Endodermal cell (in vitro differentiated cells): Measurements from ENCODE around the gene DENND5B. TPM values are rescaled to one million over a fixed set of nuclear protein-coding genes. Genes with fewer than 3 reads are reported as not detected.

Experiments
- DNase-seq: peaks from one replicate; pipeline ENCODE4 v3.0.0-alpha.2; 2017
- H3K27ac ChIP-seq: 2 replicates; pipeline ENCODE4 v1.5.1; 2013; ENCODE audit warnings: mild to moderate bottlenecking, low read depth, low read length, moderate library complexity
- H3K27me3 ChIP-seq: 2 replicates; pipeline ENCODE4 v1.6.1; 2013; ENCODE audit warnings: mild to moderate bottlenecking, low read length, moderate library complexity; ENCODE audit not compliant: insufficient read depth, control insufficient read depth, poor library complexity, severe bottlenecking
- H3K36me3 ChIP-seq: 2 replicates; pipeline ENCODE4 v1.7.0; 2013; ENCODE audit warnings: mild to moderate bottlenecking, low read length, moderate library complexity; ENCODE audit not compliant: control insufficient read depth, insufficient read depth
- H3K4me1 ChIP-seq: one replicate; pipeline ENCODE4 v1.7.0; 2013; ENCODE audit warnings: low read length; ENCODE audit not compliant: control insufficient read depth, insufficient read depth
- H3K4me3 ChIP-seq: 2 replicates; pipeline ENCODE4 v1.5.1; 2013; ENCODE audit warnings: mild to moderate bottlenecking, low read length, moderate library complexity
- H3K9ac ChIP-seq: 2 replicates; pipeline ENCODE4 v1.6.1; 2013; ENCODE audit warnings: mild to moderate bottlenecking, low read length, moderate library complexity; ENCODE audit not compliant: poor library complexity, severe bottlenecking; ENCODE audit errors: extremely low read depth
- H3K9me3 ChIP-seq: 2 replicates; pipeline ENCODE4 v1.6.1; 2013; ENCODE audit warnings: mild to moderate bottlenecking, low read length, moderate library complexity; ENCODE audit not compliant: control insufficient read depth
- H3K27ac Mint-ChIP-seq: 2 replicates; pipeline ENCODE4 v1.8.0; 2020; ENCODE audit warnings: mixed read lengths
- H3K27me3 Mint-ChIP-seq: 2 replicates; pipeline ENCODE4 v1.8.0; 2021; ENCODE audit warnings: mild to moderate bottlenecking, mixed read lengths; ENCODE audit not compliant: insufficient read depth
- H3K36me3 Mint-ChIP-seq: 2 replicates; pipeline ENCODE4 v1.8.0; 2020; ENCODE audit warnings: low read depth, mixed read lengths
- H3K4me1 Mint-ChIP-seq: 2 replicates; pipeline ENCODE4 v1.8.0; 2020; ENCODE audit warnings: mixed read lengths
- H3K4me3 Mint-ChIP-seq: 2 replicates; pipeline ENCODE4 v1.8.0; 2020; ENCODE audit warnings: mild to moderate bottlenecking, moderate library complexity, mixed read lengths
- H3K9me3 Mint-ChIP-seq: 2 replicates; pipeline ENCODE4 v1.8.0; 2020; ENCODE audit warnings: mild to moderate bottlenecking, mixed read lengths
- CTCF ChIP-seq: fragments of 200-600 bp; sonication (generic); conservative IDR thresholded peaks from 2 replicates; pipeline ENCODE4 v1.5.0; 2021; ENCODE audit warnings: antibody characterized with exemption, mild to moderate bottlenecking
- WGBS, 2 experiments: methylation state at CpG; one replicate each; pipeline versions ENCODE4 v1.1.5 to v1.1.7; 2013; ENCODE audit warnings: missing lambda C conversion rate in 2 of 2, mixed read lengths in 1 of 2; ENCODE audit not compliant: insufficient coverage in 1 of 2, insufficient read length in 1 of 2; 5-methylcytosine and 5-hydroxymethylcytosine counted together
- total RNA-seq, 2 donors: library from RNA; stranded (reverse); fragmentation: NEBNext Ultra II Directional in 1 of 2; extraction: Animal tissue kit (Norgen Biotek cat#: 25700) in 1 of 2; gene quantifications; 2 replicates in 1 of 2; 3 replicates in 1 of 2; pipeline ENCODE4 v1.2.1, GENCODE V29; 2021

DENND5B gene
- total RNA-seq, 2 donors from 2014 or later: 24.5 to 34.2 TPM

- Histone ChIP-seq H3K9ac (no peak overlapping the region), H3K4me1 (peaks cover 3% of the 10 kb centered on the region), H3K27me3 (no peaks in the 10 kb centered on the region), H3K9me3 (no peaks in the 10 kb centered on the region), H3K36me3 (no peaks in the 10 kb centered on the region), H3K4me3 (no peak overlapping the region), H3K27ac (no peak overlapping the region)
- Mint-ChIP-seq H3K27ac (peak overlapping the region; percentile 45), H3K4me1 (peaks cover 34% of the 10 kb centered on the region), H3K36me3 (peaks cover 12% of the 10 kb centered on the region), H3K9me3 (no peaks in the 10 kb centered on the region), H3K27me3 (no peaks in the 10 kb centered on the region), H3K4me3 (no peak overlapping the region)
- DNase-seq: no peak
- 95% methylated on average over 2 to 5 of the region's 5 CpGs for WGBS, 2 experiments
- TF ChIP-seq CTCF: no peak
Observed at GRCh38 chr12:31479516-31480210, 111.3 kb downstream of the DENND5B start.

- Histone ChIP-seq H3K36me3 (no peaks in the 10 kb centered on the region), H3K9ac (no peak overlapping the region), H3K27ac (no peak overlapping the region), H3K27me3 (no peaks in the 10 kb centered on the region), H3K9me3 (no peaks in the 10 kb centered on the region), H3K4me1 (peaks cover 3% of the 10 kb centered on the region), H3K4me3 (no peak overlapping the region)
- Mint-ChIP-seq H3K4me3 (no peak overlapping the region), H3K36me3 (peaks cover 9% of the 10 kb centered on the region), H3K9me3 (no peaks in the 10 kb centered on the region), H3K27me3 (no peaks in the 10 kb centered on the region), H3K27ac (no peak overlapping the region), H3K4me1 (peaks cover 34% of the 10 kb centered on the region)
- 89 to 100% methylated on average over 1 of the region's 3 CpGs for WGBS, 2 experiments
- DNase-seq: no peak
- no peak for TF ChIP-seq CTCF
Observed at GRCh38 chr12:31478898-31479297, 112.0 kb downstream of the DENND5B start.

GRCh38 chr12:31478425-31478824 lies 112.5 kb downstream of the DENND5B start:
- no peak for TF ChIP-seq CTCF
- H3K4me1 ChIP-seq: peaks cover 3% of the 10 kb centered on the region
- H3K27ac ChIP-seq: no peak overlapping the region
- 98% methylated on average over 5 of the region's 5 CpGs for WGBS, 2 experiments
- no peaks in the 10 kb centered on the region for H3K9me3 Mint-ChIP-seq
- H3K27me3 Mint-ChIP-seq: no peaks in the 10 kb centered on the region
- H3K4me3 Mint-ChIP-seq: no peak overlapping the region
- no peak overlapping the region for H3K4me3 ChIP-seq
- no peaks in the 10 kb centered on the region for H3K9me3 ChIP-seq
- no peaks in the 10 kb centered on the region for H3K36me3 ChIP-seq
- H3K27me3 ChIP-seq: no peaks in the 10 kb centered on the region
- no peak overlapping the region for H3K9ac ChIP-seq
- peaks cover 34% of the 10 kb centered on the region for H3K4me1 Mint-ChIP-seq
- H3K27ac Mint-ChIP-seq: no peak overlapping the region
- DNase-seq: no peak
- peaks cover 9% of the 10 kb centered on the region for H3K36me3 Mint-ChIP-seq
